Measurements from ENCODE around the gene CORO2B.
"Not testable (repeated sequence)": the region's sequence is repeated elsewhere in the genome, so short reads cannot be mapped to it uniquely, and the experiment has no call there.

The CORO2B gene

GRCh38 chr15:68676926-68677325 is 98.1 kb downstream of the CORO2B start:
- no peak for DNase-seq (ENCODE audit: low read depth)

- no peak for DNase-seq (ENCODE audit: low read depth)
Measured at GRCh38 chr15:68677996-68678395, 99.2 kb downstream of the CORO2B start.

GRCh38 chr15:68678746-68679145 is 100.0 kb downstream of the CORO2B start:
- no peak for DNase-seq (ENCODE audit: low read depth)

- DNase-seq (ENCODE audit: low read depth) = no peak
Measured at GRCh38 chr15:68679161-68679560, 100.4 kb downstream of the CORO2B start.

GRCh38 chr15:68679961-68680371 is 101.2 kb downstream of the CORO2B start:
- DNase-seq (ENCODE audit: low read depth) = no peak

- DNase-seq (ENCODE audit: low read depth) = not testable (repeated sequence)
Measured at GRCh38 chr15:68680756-68681155, 102.0 kb downstream of the CORO2B start.

- no peak for DNase-seq (ENCODE audit: low read depth)
Measured at GRCh38 chr15:68681836-68682235, 103.0 kb downstream of the CORO2B start.

GRCh38 chr15:68682330-68682729 is 103.5 kb downstream of the CORO2B start:
- no peak for DNase-seq (ENCODE audit: low read depth)

- no peak for DNase-seq (ENCODE audit: low read depth)
Measured at GRCh38 chr15:68683026-68683425, 104.2 kb downstream of the CORO2B start.

- no peak for DNase-seq (ENCODE audit: low read depth)
Measured at GRCh38 chr15:68683551-68683950, 104.8 kb downstream of the CORO2B start.

GRCh38 chr15:68684476-68684875 is 105.7 kb downstream of the CORO2B start:
- no peak for DNase-seq (ENCODE audit: low read depth)

- DNase-seq (ENCODE audit: low read depth) = no peak
Measured at GRCh38 chr15:68687136-68687735, 108.4 kb downstream of the CORO2B start.

GRCh38 chr15:68691705-68692104 is 112.9 kb downstream of the CORO2B start:
- DNase-seq (ENCODE audit: low read depth) = no peak

GRCh38 chr15:68693071-68693470 is 114.3 kb downstream of the CORO2B start:
- DNase-seq (ENCODE audit: low read depth) = no peak

GRCh38 chr15:68694111-68694510 is 115.3 kb downstream of the CORO2B start:
- no peak for DNase-seq (ENCODE audit: low read depth)

GRCh38 chr15:68695061-68695595 is 116.3 kb downstream of the CORO2B start:
- no peak for DNase-seq (ENCODE audit: low read depth)

GRCh38 chr15:68696414-68697363 is 117.9 kb downstream of the CORO2B start:
- no peak for DNase-seq (ENCODE audit: low read depth)

GRCh38 chr15:68697711-68698690 is 119.2 kb downstream of the CORO2B start:
- no peak for DNase-seq (ENCODE audit: low read depth)

- DNase-seq (ENCODE audit: low read depth) = no peak
Measured at GRCh38 chr15:68698708-68699107, 119.9 kb downstream of the CORO2B start.

GRCh38 chr15:68699124-68699880 is 120.5 kb downstream of the CORO2B start:
- DNase-seq (ENCODE audit: low read depth) = no peak

GRCh38 chr15:68699881-68700454 is 121.2 kb downstream of the CORO2B start:
- no peak for DNase-seq (ENCODE audit: low read depth)
